Fibroblast of peridontal ligament (primary cell): ENCODE results near the gene TET2.

Experiments
- DNase-seq: peaks from one replicate; pipeline ENCODE4 v3.0.0-alpha.2; 2010; ENCODE audit errors: extremely low read depth

Gene TET2

GRCh38 chr4:105146276-105147015 lies at the start of gene TET2:
TET2 (plus strand) TSS chr4:105146876; CDS start chr4:105233943, 87,067 bp downstream.
- DNase-seq = peak; percentile 79

GRCh38 chr4:105102016-105102415 lies 44.7 kb upstream of the TET2 start:
- no peak for DNase-seq

- DNase-seq = peak; percentile 18
Observed at GRCh38 chr4:105106426-105106825, 40.2 kb upstream of the TET2 start.

GRCh38 chr4:105107095-105107856 lies 39.4 kb upstream of the TET2 start:
- DNase-seq = no peak

- no peak for DNase-seq
Observed at GRCh38 chr4:105108971-105109370, 37.7 kb upstream of the TET2 start.

GRCh38 chr4:105112274-105112673 lies 34.4 kb upstream of the TET2 start:
- no peak for DNase-seq

DNA sequence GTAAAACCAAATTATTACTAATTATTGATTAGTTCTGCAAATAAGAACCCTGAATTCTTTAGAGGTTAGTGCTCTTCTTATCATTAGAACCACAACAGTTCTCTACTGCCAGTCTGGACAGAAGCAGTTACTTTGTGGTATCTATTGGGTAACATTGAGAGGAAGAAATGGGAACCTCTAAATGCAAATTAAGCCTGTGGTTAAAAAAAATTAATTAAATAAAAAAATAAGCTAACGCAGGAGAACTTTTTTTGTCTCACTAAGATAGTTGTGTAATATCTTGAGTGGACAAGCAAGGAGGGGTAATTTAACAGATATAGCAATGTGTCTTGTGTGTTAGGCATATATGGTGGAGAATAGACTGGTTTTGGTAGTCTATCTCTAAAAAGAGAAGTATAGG lies 32.9 kb upstream of the TET2 start:
- DNase-seq = no peak

- no peak for DNase-seq
Observed at GRCh38 chr4:105116616-105117319, 29.9 kb upstream of the TET2 start.

GRCh38 chr4:105119356-105119755 lies 27.3 kb upstream of the TET2 start:
- DNase-seq = no peak

DNA sequence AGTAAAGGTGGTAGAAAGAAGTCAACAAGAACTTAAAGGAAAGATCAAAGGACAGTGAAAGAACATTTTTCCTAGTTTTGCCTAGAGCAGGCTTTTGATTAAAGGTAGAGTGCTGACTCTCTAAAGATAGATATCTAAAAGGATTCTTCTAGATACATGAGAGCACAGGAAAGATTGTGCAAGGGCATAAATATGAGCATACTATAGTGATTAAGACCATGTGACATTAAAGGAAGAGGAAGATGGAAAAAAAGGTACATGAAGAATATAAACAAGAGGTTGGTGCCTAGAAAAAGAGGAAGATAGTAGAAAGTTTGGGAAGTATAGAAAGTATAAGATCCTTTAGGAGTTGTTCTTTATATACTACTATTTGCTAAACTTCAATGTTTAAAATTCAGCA lies 26.1 kb upstream of the TET2 start:
- no peak for DNase-seq

- DNase-seq = no peak
Observed at GRCh38 chr4:105122350-105122749, 24.3 kb upstream of the TET2 start.

DNA sequence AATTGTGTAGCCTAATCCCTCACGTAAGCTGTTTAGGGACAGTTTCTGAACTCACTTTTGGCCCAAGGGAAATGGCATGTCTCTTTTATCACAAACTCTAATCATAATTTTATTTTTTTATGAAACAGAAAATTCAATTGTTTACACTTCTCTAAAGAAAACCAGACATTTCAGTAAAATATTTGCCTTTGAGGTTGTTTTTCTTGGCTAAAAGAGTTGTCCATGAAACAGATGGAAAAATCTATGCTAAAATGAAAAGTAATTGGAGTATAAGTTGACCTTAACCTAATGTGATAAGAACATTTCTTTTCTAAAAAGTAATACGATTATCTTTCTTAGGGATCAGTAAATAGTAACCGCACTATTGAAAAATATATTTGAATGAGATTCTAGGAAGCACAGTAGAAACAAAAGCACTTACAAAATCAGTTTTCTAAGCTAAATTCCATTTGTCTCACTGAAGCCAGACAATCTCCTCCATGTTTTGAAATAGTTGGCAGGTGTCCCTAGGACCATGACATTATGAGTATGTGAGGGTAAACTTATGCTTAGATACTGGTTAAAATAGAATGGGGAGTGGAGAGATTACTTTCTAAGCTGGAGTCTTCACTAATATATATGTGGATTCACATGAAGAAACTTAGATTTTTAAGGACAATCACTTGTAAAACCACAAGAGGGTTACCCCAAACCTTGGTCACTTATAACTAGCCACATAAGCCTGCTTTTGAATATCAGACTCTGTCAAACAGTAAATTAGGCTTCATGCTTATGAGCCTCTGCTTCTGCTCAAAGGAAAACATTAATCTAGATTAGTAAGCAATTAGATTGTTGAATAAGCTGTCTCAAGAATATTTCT lies 20.1 kb upstream of the TET2 start:
- peak; percentile 65 for DNase-seq

DNA sequence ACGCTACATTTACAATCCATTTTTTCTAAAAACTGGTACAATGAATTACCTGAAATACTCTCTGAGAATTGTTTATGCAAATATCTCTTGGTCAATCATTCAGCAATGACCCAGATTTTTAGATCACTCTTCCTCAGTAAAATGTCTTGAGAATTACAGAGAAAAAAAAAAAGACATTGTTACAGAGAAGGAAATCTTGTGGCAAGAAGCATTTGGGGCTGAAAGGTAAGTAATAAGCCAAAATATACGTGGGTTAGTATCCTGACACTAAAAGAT lies 19.6 kb upstream of the TET2 start:
- no peak for DNase-seq

DNA sequence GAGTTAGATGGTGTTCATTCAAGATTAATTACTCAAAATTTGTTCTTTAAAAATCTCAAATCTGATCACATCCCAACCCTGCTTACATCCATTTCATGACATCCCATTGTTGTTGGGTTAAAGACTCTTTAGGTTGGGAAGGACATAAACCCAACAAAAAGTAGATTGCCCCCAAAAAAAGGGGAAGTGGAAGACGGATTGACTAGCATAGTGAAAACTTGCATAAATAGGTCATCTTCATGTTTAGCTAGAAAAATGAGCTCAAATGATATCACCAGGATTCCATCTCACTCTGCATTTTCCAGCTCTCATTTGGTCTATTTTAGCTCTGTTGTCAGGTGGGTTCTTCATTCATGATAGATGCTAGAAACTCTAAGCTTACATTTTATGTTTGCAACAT lies 18.5 kb upstream of the TET2 start:
- DNase-seq = no peak

DNA sequence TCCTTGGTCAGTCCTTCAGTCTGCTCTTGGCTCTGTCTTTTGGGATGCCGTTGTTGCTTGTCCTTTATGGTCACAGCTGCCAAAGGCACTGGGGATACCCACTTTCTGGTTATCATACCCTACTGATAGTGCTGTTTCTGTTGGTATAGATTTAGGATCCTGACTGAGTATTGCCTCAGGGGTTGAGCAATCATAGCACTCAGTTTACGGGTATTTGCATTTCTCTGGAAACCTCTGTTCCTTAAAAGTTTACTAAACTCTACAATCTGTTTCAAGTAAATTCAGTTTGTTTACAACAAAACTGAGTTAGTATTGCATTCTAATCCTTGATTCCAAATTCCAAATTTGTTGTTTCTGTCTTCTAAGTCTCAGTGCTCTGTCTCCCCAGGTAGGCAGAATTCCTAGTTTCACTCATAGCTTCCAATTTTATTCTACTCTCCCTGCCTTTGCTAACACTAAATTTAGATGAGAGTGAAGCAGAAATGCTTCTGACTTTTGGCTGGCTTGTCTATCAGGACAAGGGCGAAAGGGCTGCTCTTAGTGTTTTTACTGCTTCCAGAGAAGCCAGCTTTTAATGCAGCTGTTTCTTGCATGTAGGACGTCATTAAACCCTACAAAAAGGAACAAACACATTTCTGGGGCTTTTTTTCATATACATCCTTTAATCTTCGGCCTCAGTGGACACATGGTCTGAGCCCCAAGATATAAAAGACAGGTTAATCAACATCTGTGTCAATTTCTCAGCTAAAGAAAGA lies 17.2 kb upstream of the TET2 start:
- no peak for DNase-seq

GRCh38 chr4:105130945-105131344 lies 15.7 kb upstream of the TET2 start:
- no peak for DNase-seq

GRCh38 chr4:105133976-105134375 lies 12.7 kb upstream of the TET2 start:
- DNase-seq = no peak

GRCh38 chr4:105135785-105136184 lies 10.9 kb upstream of the TET2 start:
- DNase-seq = no peak

GRCh38 chr4:105137121-105137875 lies 9.4 kb upstream of the TET2 start:
- DNase-seq = no peak

- DNase-seq = peak; percentile 62
Observed at GRCh38 chr4:105139646-105140045, 7.0 kb upstream of the TET2 start.
